H9 (cell line): ENCODE results near the gene NRN1. TPM values are rescaled to one million over a fixed set of nuclear protein-coding genes. Genes with fewer than 3 reads are reported as not detected.

Experiments used
- DNase-seq: peaks from one replicate; pipeline ENCODE4 v3.0.0-alpha.2; 2017
- H2AFZ ChIP-seq: one replicate; pipeline ENCODE4 v1.6.1; 2013; ENCODE audit warnings: mild to moderate bottlenecking, low read length, control low read depth, moderate library complexity
- H2AK5ac ChIP-seq: 2 replicates; pipeline ENCODE4 v1.6.1; 2013; ENCODE audit warnings: low read length, control low read depth, mixed read lengths; ENCODE audit not compliant: insufficient read length
- H2BK120ac ChIP-seq: one replicate; pipeline ENCODE4 v1.6.1; 2013; ENCODE audit warnings: low read depth, mild to moderate bottlenecking, low read length, control low read depth, inconsistent platforms; ENCODE audit not compliant: poor library complexity, severe bottlenecking
- H2BK12ac ChIP-seq: 2 replicates; pipeline ENCODE4 v1.6.1; 2013; ENCODE audit warnings: low read length, control low read depth, mixed read lengths, low read depth; ENCODE audit not compliant: insufficient read length
- H2BK15ac ChIP-seq: 2 replicates; pipeline ENCODE4 v1.6.1; 2013; ENCODE audit warnings: low read depth, low read length, control low read depth
- H2BK20ac ChIP-seq: one replicate; pipeline ENCODE4 v1.6.1; 2013; ENCODE audit warnings: low read depth, mild to moderate bottlenecking, low read length, control low read depth, inconsistent platforms; ENCODE audit not compliant: poor library complexity, severe bottlenecking
- H2BK5ac ChIP-seq: 2 replicates; pipeline ENCODE4 v1.6.1; 2013; ENCODE audit warnings: low read length, control low read depth, mixed read lengths; ENCODE audit not compliant: insufficient read length
- H3K14ac ChIP-seq: 2 replicates; pipeline ENCODE4 v1.6.1; 2013; ENCODE audit warnings: low read length, control low read depth; ENCODE audit not compliant: insufficient read depth
- H3K18ac ChIP-seq: 2 replicates; pipeline ENCODE4 v1.6.1; 2013; ENCODE audit warnings: low read depth, mild to moderate bottlenecking, mixed read lengths, low read length, control low read depth; ENCODE audit not compliant: insufficient read length
- H3K23ac ChIP-seq: 2 replicates; pipeline ENCODE4 v1.6.1; 2013; ENCODE audit warnings: low read length, control low read depth, mixed read lengths, low read depth; ENCODE audit not compliant: insufficient read length
- H3K23me2 ChIP-seq: 2 replicates; pipeline ENCODE4 v1.6.1; 2013; ENCODE audit warnings: low read depth, mild to moderate bottlenecking, mixed read lengths, low read length, control low read depth; ENCODE audit not compliant: insufficient read length, poor library complexity, severe bottlenecking
- H3K27ac ChIP-seq: 2 replicates; pipeline ENCODE4 v1.5.1; 2013; ENCODE audit warnings: low read length, control low read depth, mixed read lengths, low read depth; ENCODE audit not compliant: insufficient read length
- H3K27me3 ChIP-seq: 2 replicates; pipeline ENCODE4 v1.6.1; 2013; ENCODE audit warnings: low read length, control low read depth, inconsistent platforms; ENCODE audit not compliant: insufficient read depth
- H3K4ac ChIP-seq: 2 replicates; pipeline ENCODE4 v1.6.1; 2013; ENCODE audit warnings: low read depth, mild to moderate bottlenecking, control low read depth, inconsistent platforms, low read length, moderate library complexity
- H3K4me1 ChIP-seq: 2 replicates; pipeline ENCODE4 v1.6.1; 2013; ENCODE audit warnings: low read length, control low read depth, inconsistent platforms; ENCODE audit not compliant: insufficient read depth
- H3K4me2 ChIP-seq: 2 replicates; pipeline ENCODE4 v1.6.1; 2013; ENCODE audit warnings: low read length, control low read depth, mixed read lengths; ENCODE audit not compliant: insufficient read length, insufficient read depth
- H3K56ac ChIP-seq: 2 replicates; pipeline ENCODE4 v1.6.1; 2013; ENCODE audit warnings: low read depth, mild to moderate bottlenecking, mixed read lengths, low read length, control low read depth; ENCODE audit not compliant: insufficient read length
- H3K79me1 ChIP-seq: 2 replicates; pipeline ENCODE4 v1.6.1; 2013; ENCODE audit warnings: low read depth, mild to moderate bottlenecking, moderate library complexity, low read length, control low read depth, inconsistent platforms; ENCODE audit not compliant: insufficient read depth, poor library complexity, severe bottlenecking
- H3K79me2 ChIP-seq: 2 replicates; pipeline ENCODE4 v1.6.1; 2013; ENCODE audit warnings: low read length, control low read depth, inconsistent platforms; ENCODE audit not compliant: insufficient read depth
- H3K9ac ChIP-seq: 2 replicates; pipeline ENCODE4 v1.6.1; 2013; ENCODE audit warnings: low read length, control low read depth, mixed read lengths; ENCODE audit not compliant: insufficient read length; ENCODE audit errors: extremely low read depth
- H3K9me3 ChIP-seq: one replicate; pipeline ENCODE4 v1.6.1; 2013; ENCODE audit warnings: low read depth, low read length, inconsistent platforms; ENCODE audit not compliant: control insufficient read depth
- H3T11ph ChIP-seq: one replicate; pipeline ENCODE4 v1.6.1; 2013; ENCODE audit warnings: mild to moderate bottlenecking, low read length, control low read depth, inconsistent platforms
- H4K20me1 ChIP-seq: one replicate; pipeline ENCODE4 v1.6.1; 2013; ENCODE audit not compliant: control insufficient read depth, insufficient read length, insufficient read depth
- H4K5ac ChIP-seq: 2 replicates; pipeline ENCODE4 v1.6.1; 2013; ENCODE audit warnings: low read depth, mild to moderate bottlenecking, mixed read lengths, low read length, control low read depth; ENCODE audit not compliant: insufficient read length
- H4K8ac ChIP-seq: replicated peaks from 2 replicates; pipeline ENCODE4 v1.6.1; 2013; ENCODE audit warnings: low read length, control low read depth, mixed read lengths, low read depth; ENCODE audit not compliant: insufficient read length
- H4K91ac ChIP-seq: 2 replicates; pipeline ENCODE4 v1.6.1; 2013; ENCODE audit warnings: low read depth, mild to moderate bottlenecking, moderate library complexity, mixed read lengths, low read length, control low read depth; ENCODE audit not compliant: insufficient read length
- H3K27ac Mint-ChIP-seq, 3 experiments: 2 replicates in 2 of 3; 3 replicates in 1 of 3; pipeline ENCODE4 v1.8.0; 2020 to 2021; ENCODE audit warnings: mixed read lengths in 3 of 3, mild to moderate bottlenecking in 1 of 3, moderate library complexity in 1 of 3
- H3K27me3 Mint-ChIP-seq: 2 replicates; pipeline ENCODE4 v1.8.0; 2021; ENCODE audit warnings: low read depth, mild to moderate bottlenecking, moderate library complexity, mixed read lengths
- H3K36me3 Mint-ChIP-seq, 3 experiments: 2 replicates in 2 of 3; 3 replicates in 1 of 3; pipeline ENCODE4 v1.8.0; 2020 to 2021; ENCODE audit warnings: low read depth in 3 of 3, mixed read lengths in 3 of 3; ENCODE audit not compliant: insufficient read depth in 1 of 3
- H3K4me1 Mint-ChIP-seq, 2 experiments: 2 replicates each; pipeline ENCODE4 v1.8.0; 2020; ENCODE audit warnings: mixed read lengths in 2 of 2
- H3K4me3 Mint-ChIP-seq, 2 experiments: 2 replicates in 1 of 2; 3 replicates in 1 of 2; pipeline ENCODE4 v1.8.0; 2020 to 2021; ENCODE audit warnings: mild to moderate bottlenecking in 2 of 2, mixed read lengths in 2 of 2, moderate library complexity in 1 of 2
- H3K9me3 Mint-ChIP-seq, 2 experiments: 2 replicates in 1 of 2; 3 replicates in 1 of 2; pipeline ENCODE4 v1.8.0; 2020; ENCODE audit warnings: mild to moderate bottlenecking in 2 of 2, mixed read lengths in 2 of 2, moderate library complexity in 1 of 2
- CTCF ChIP-seq: fragments of 200-600 bp; sonication (generic); conservative IDR thresholded peaks from 3 replicates; pipeline ENCODE4 v1.8.0; 2021; ENCODE audit warnings: antibody characterized with exemption, mild to moderate bottlenecking
- WGBS: extraction: QIAGEN DNeasy Blood & Tissue Kit; methylation state at CpG from one replicate; pipeline ENCODE4 v1.1.7; 2013; ENCODE audit warnings: missing lambda C conversion rate, low lambda C conversion rate, mixed read lengths; ENCODE audit not compliant: insufficient read length; ENCODE audit errors: extremely low coverage; 5-methylcytosine and 5-hydroxymethylcytosine counted together
- total RNA-seq: library from RNA; stranded (reverse); gene quantifications from 2 replicates; pipeline ENCODE4 v1.2.1, GENCODE V29; 2021

NRN1 gene
- total RNA-seq, 1 experiment from 2014 or later: not detected

- Histone ChIP-seq H3K4me2 (peak overlapping the region; percentile 55), H4K91ac (no peak overlapping the region), H4K8ac (no peak overlapping the region), H3K79me2 (no peaks in the 10 kb centered on the region), H3K14ac (no peak overlapping the region), H3K27me3 (peaks cover 47% of the 10 kb centered on the region), H2BK12ac (no peak overlapping the region), H3K79me1 (no peaks in the 10 kb centered on the region), H2BK120ac (no peak overlapping the region), H2BK20ac (no peak overlapping the region), H3K9ac (no peak overlapping the region), H4K5ac (no peak overlapping the region), H3K56ac (no peak overlapping the region), H2BK15ac (no peak overlapping the region), H2BK5ac (no peak overlapping the region), H3T11ph (no peak overlapping the region), H2AFZ (no peak overlapping the region), H3K18ac (no peak overlapping the region), H3K9me3 (no peaks in the 10 kb centered on the region), H3K27ac (no peak overlapping the region), H2AK5ac (no peak overlapping the region), H3K4ac (no peak overlapping the region), H3K23ac (no peak overlapping the region), H3K4me1 (peaks cover 3% of the 10 kb centered on the region; the same call in 1 of the 2 replicates), H4K20me1 (no peaks in the 10 kb centered on the region), H3K23me2 (peaks cover 31% of the 10 kb centered on the region)
- H3K27me3 Mint-ChIP-seq: peaks cover 94% of the 10 kb centered on the region
- DNase-seq: peak; percentile 76
- H3K4me3 Mint-ChIP-seq: peak overlapping the region; percentile 64 to 87
- H3K9me3 Mint-ChIP-seq: peaks cover 0 to 8% of the 10 kb centered on the region in 2 experiments; a peak in 1 of 5 replicates
- peak overlapping the region in 1 of 3 experiments; percentile 81; a peak in 1 of 7 replicates for H3K27ac Mint-ChIP-seq
- WGBS: no CpG with 5 or more reads among the region's 57 CpGs
- H3K36me3 Mint-ChIP-seq: no peaks in the 10 kb centered on the region; a peak in 1 of 7 replicates
- peaks cover 45 to 53% of the 10 kb centered on the region in 2 experiments for H3K4me1 Mint-ChIP-seq
- peak; percentile 66 for TF ChIP-seq CTCF
These were observed 802 bp upstream of the NRN1 start for GRCh38 chr6:6007366-6008088.
